Subcutaneous abdominal adipose tissue (tissue), 5 donors: ENCODE measurements around the gene ANKRD11.
"Not testable (repeated sequence)": the region's sequence is repeated elsewhere in the genome, so short reads cannot be mapped to it uniquely, and the experiment has no call there.

ENCODE experiments used
- H3K27ac ChIP-seq: one replicate; pipeline ENCODE4 v1.7.0; 2013; ENCODE audit warnings: low read depth, mild to moderate bottlenecking, inconsistent platforms, low read length, moderate library complexity
- H3K27me3 ChIP-seq, 5 donors: one replicate each; pipeline ENCODE4 v1.7.0; 2013; ENCODE audit warnings: low read length in 5 of 5, inconsistent platforms in 1 of 5; ENCODE audit not compliant: control insufficient read depth in 5 of 5, insufficient read depth in 4 of 5
- H3K36me3 ChIP-seq, 5 donors: one replicate each; pipeline ENCODE4 v1.7.0; 2013; ENCODE audit warnings: low read length in 5 of 5; ENCODE audit not compliant: control insufficient read depth in 5 of 5, insufficient read depth in 5 of 5
- H3K4me1 ChIP-seq, 5 donors: one replicate each; pipeline ENCODE4 v1.7.0; 2013; ENCODE audit warnings: low read length in 5 of 5, mild to moderate bottlenecking in 3 of 5, moderate library complexity in 1 of 5; ENCODE audit not compliant: control insufficient read depth in 5 of 5, insufficient read depth in 5 of 5
- H3K4me3 ChIP-seq, 5 donors: one replicate each; pipeline ENCODE4 v1.7.0; 2013; ENCODE audit warnings: low read length in 5 of 5, low read depth in 1 of 5
- H3K9ac ChIP-seq, 5 donors: one replicate each; pipeline ENCODE4 v1.7.0; 2013; ENCODE audit warnings: low read length in 5 of 5, mild to moderate bottlenecking in 4 of 5, moderate library complexity in 3 of 5
- H3K9me3 ChIP-seq, 5 donors: one replicate each; pipeline ENCODE4 v1.7.0; 2013; ENCODE audit warnings: low read length in 5 of 5; ENCODE audit not compliant: control insufficient read depth in 5 of 5
- donor health status: healthy.
- donor health status: healthy.
- donor health status: healthy.
- donor health status: healthy.
- donor health status: healthy.

Gene ANKRD11

GRCh38 chr16:89426736-89427530 is 63.4 kb downstream of the ANKRD11 start:
- Histone ChIP-seq H3K4me3 (no peak overlapping the region), H3K36me3 (peaks cover 0 to 3% (median 0%) of the 10 kb centered on the region in 5 donors), H3K27me3 (no peaks in the 10 kb centered on the region), H3K27ac (no peak overlapping the region), H3K4me1 (peaks cover 15 to 50% (median 38%) of the 10 kb centered on the region in 5 donors), H3K9ac (no peak overlapping the region), H3K9me3 (no peaks in the 10 kb centered on the region)

DNA sequence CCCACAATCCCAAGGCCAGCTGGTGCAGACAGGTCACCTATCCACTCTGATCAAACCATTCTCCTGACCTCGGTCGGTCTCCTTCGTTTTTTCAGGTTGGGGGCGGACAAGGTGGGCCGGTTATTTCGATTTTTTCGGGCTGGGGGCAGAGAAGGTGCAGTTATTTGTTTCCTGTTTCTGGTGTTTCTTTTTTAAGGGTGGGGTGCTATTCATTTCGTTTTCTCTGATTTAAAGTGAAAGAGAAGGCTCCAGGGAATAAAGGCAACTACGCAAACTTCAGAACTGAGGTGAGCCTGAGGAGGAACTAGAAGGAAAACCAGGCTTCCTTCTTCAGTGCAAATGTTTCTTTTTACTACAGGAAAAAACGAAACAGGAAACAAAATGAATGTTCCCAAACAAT is 64.8 kb downstream of the ANKRD11 start:
- peaks cover 6 to 43% (median 26%) of the 10 kb centered on the region in 5 donors for H3K4me1 ChIP-seq
- no peaks in the 10 kb centered on the region for H3K27me3 ChIP-seq
- no peak overlapping the region for H3K27ac ChIP-seq

GRCh38 chr16:89423681-89424260 is 66.6 kb downstream of the ANKRD11 start:
- Histone ChIP-seq H3K27me3 (no peaks in the 10 kb centered on the region), H3K9ac (no peak overlapping the region), H3K4me1 (peaks cover 6 to 48% (median 30%) of the 10 kb centered on the region in 5 donors), H3K9me3 (no peaks in the 10 kb centered on the region), H3K4me3 (no peak overlapping the region), H3K27ac (no peak overlapping the region), H3K36me3 (peaks cover 0 to 3% (median 0%) of the 10 kb centered on the region in 5 donors)

More for the DNA sequence above, 64.8 kb downstream of the ANKRD11 start:
- H3K9me3 ChIP-seq = no peaks in the 10 kb centered on the region
- H3K4me3 ChIP-seq = peak overlapping the region in 1 of 5 donors; percentile 12
- peaks cover 0 to 3% (median 0%) of the 10 kb centered on the region in 5 donors for H3K36me3 ChIP-seq
- H3K9ac ChIP-seq = no peak overlapping the region

GRCh38 chr16:89422905-89423630 is 67.3 kb downstream of the ANKRD11 start:
- Histone ChIP-seq H3K4me1 (peaks cover 6 to 48% (median 30%) of the 10 kb centered on the region in 5 donors), H3K36me3 (peaks cover 0 to 3% (median 0%) of the 10 kb centered on the region in 5 donors), H3K9ac (peak overlapping the region in 1 of 5 donors; percentile 60), H3K27ac (no peak overlapping the region), H3K4me3 (no peak overlapping the region), H3K27me3 (no peaks in the 10 kb centered on the region), H3K9me3 (no peaks in the 10 kb centered on the region)

DNA sequence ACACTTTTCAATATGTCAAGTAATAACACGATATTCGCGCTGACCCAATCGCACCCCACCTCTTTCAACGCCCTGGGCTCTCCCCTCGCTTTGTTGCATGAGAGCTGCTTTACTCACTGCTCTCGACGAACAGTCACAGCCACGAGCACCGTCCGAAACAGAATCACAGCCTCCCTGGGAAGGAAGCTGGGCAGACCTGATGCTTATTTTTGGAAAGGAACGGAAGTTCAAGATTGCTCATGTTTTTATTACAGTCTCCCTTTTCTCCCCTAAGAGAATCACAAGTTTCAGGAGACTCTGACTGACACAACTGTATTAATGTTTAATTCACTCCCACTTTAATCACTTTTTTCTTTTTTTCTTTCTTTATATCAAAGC is 67.8 kb downstream of the ANKRD11 start:
- Histone ChIP-seq H3K27me3 (no peaks in the 10 kb centered on the region), H3K4me1 (peaks cover 6 to 51% (median 32%) of the 10 kb centered on the region in 5 donors)

DNA sequence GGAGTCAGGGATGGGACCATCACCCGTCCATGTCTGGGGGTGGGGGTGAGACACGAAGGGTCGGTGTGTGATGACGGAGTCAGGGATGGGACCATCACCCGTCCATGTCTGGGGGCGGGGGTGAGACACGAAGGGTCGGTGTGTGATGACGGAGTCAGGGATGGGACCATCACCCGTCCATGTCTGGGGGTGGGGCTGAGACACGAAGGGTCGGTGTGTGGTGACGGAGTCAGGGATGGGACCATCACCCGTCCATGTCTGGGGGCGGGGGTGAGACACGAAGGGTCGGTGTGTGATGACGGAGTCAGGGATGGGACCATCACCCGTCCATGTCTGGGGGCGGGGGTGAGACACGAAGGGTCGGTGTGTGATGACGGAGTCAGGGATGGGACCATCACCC is 69.1 kb downstream of the ANKRD11 start:
- H3K9ac ChIP-seq, H3K4me3 ChIP-seq, H3K27ac ChIP-seq, H3K27me3 ChIP-seq, H3K9me3 ChIP-seq, H3K36me3 ChIP-seq: not testable (repeated sequence)
- H3K4me1 ChIP-seq = peaks cover 8 to 51% (median 43%) of the 10 kb centered on the region in 5 donors

More for the DNA sequence above, 67.8 kb downstream of the ANKRD11 start:
- Histone ChIP-seq H3K27ac (no peak overlapping the region), H3K4me3 (no peak overlapping the region), H3K9ac (peak overlapping the region in 1 of 5 donors; percentile 60), H3K36me3 (peaks cover 0 to 3% (median under 1%) of the 10 kb centered on the region in 5 donors), H3K9me3 (no peaks in the 10 kb centered on the region)

DNA sequence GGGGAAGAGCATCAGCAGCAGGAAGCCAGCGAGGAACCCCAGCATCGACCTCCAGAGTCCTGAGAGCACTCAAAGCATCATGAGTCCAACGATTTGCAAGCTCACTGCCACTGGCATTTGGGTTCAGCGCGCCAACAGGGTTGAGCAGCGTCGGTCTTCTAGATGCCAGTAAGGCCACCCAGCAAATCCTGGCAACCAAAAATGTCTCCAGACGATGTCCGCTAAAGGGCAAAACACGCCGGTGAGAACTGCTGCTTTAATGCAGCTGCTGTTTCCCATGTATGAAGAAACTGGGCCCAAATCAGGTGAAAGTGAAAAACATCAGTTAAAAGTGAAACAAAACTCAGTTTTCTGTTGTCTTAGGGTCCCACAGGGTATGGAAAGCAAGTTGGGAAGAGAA is 70.2 kb downstream of the ANKRD11 start:
- Histone ChIP-seq H3K4me1 (peaks cover 7 to 44% (median 38%) of the 10 kb centered on the region in 5 donors), H3K27me3 (no peaks in the 10 kb centered on the region), H3K9ac (no peak overlapping the region), H3K9me3 (no peaks in the 10 kb centered on the region), H3K27ac (no peak overlapping the region), H3K4me3 (no peak overlapping the region), H3K36me3 (peaks cover 0 to 3% (median 0%) of the 10 kb centered on the region in 5 donors)

- H3K27me3 ChIP-seq = no peaks in the 10 kb centered on the region
- H3K4me1 ChIP-seq = peaks cover 9 to 53% (median 49%) of the 10 kb centered on the region in 5 donors
- H3K27ac ChIP-seq = no peak overlapping the region
- H3K9ac ChIP-seq = no peak overlapping the region
- no peaks in the 10 kb centered on the region for H3K9me3 ChIP-seq
- H3K36me3 ChIP-seq = peaks cover 0 to 3% (median 0%) of the 10 kb centered on the region in 5 donors
- no peak overlapping the region for H3K4me3 ChIP-seq
Observed at GRCh38 chr16:89418352-89418751, 72.0 kb downstream of the ANKRD11 start.

DNA sequence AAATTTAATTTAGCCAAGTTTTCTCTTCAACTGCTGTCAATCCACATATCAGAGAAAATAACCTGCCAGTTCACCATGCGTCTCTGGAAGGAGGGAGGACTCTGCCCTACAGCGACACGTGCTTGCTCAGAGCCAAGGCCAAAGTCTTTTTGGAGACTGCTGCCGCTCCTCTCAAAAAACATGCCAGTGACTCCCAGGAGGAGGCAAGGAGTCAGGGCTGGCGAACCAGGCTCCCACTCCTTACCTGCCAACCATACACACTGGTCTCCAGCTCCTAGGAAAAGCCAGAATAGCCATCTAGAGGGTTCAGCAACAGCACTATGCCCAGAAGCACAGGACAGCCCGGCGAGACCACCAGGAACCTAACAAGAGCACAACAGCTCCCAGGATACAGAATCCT is 73.0 kb downstream of the ANKRD11 start:
- Histone ChIP-seq H3K9me3 (no peaks in the 10 kb centered on the region), H3K4me1 (peaks cover 7 to 53% (median 47%) of the 10 kb centered on the region in 5 donors), H3K27me3 (no peaks in the 10 kb centered on the region), H3K27ac (no peak overlapping the region), H3K9ac (peak overlapping the region in 2 of 5 donors; percentile 2 to 4), H3K4me3 (no peak overlapping the region), H3K36me3 (peaks cover 0 to 3% (median 0%) of the 10 kb centered on the region in 5 donors)
